HepG2 (cell line): ENCODE data around the gene JPT2. TPM values are rescaled to one million over a fixed set of nuclear protein-coding genes. Genes with fewer than 3 reads are reported as not detected.

Experiments
- ARID4A ChIP-seq: sonication (generic); formaldehyde crosslinking; IDR thresholded peaks from 2 replicates; pipeline ENCODE4 v1.5.0; 2020; ENCODE audit warnings: mild to moderate bottlenecking, missing genetic modification reagents, borderline replicate concordance
- ATF3 ChIP-seq: sonication (generic); formaldehyde crosslinking; IDR thresholded peaks from 2 replicates; pipeline ENCODE4 v1.4.0; 2020; ENCODE audit warnings: missing genetic modification reagents
- BHLHE40 ChIP-seq: IDR thresholded peaks from 2 replicates; pipeline ENCODE4 v1.6.1; 2011; ENCODE audit warnings: low read length, improper control_type of control experiment
- EED ChIP-seq: sonication (generic); formaldehyde crosslinking; IDR thresholded peaks from 2 replicates; pipeline ENCODE4 v1.5.0; 2020; ENCODE audit warnings: mild to moderate bottlenecking, missing genetic modification reagents
- ONECUT2 ChIP-seq: sonication (generic); formaldehyde crosslinking; IDR thresholded peaks from 2 replicates; pipeline ENCODE4 v1.4.0; 2020; ENCODE audit warnings: missing genetic modification reagents
- ZFYVE20 ChIP-seq: sonication (generic); formaldehyde crosslinking; IDR thresholded peaks from 2 replicates; pipeline ENCODE4 v1.8.0; 2023; ENCODE audit warnings: low read depth, mild to moderate bottlenecking, moderate library complexity, missing genetic modification reagents, borderline replicate concordance
- ZSCAN21 ChIP-seq: sonication (generic); formaldehyde crosslinking; IDR thresholded peaks from 2 replicates; pipeline ENCODE4 v1.8.0; 2022; ENCODE audit warnings: mild to moderate bottlenecking, missing genetic modification reagents, moderate library complexity, borderline replicate concordance
- ZSCAN31 ChIP-seq: sonication (generic); formaldehyde crosslinking; IDR thresholded peaks from 2 replicates; pipeline ENCODE4 v1.5.0; 2020; ENCODE audit warnings: low read depth, mild to moderate bottlenecking, missing genetic modification reagents
- polyA plus RNA-seq, 8 experiments: library from polyadenylated mRNA; depleted of rRNA in 3 of 8; stranded (reverse) in 7 of 8; unstranded in 1 of 8; fragments of >200 nt; fragmentation: Illumina TruSeq in 4 of 8; extraction: Trizol in 4 of 8; gene quantifications; 2 replicates each; pipeline versions ENCODE4 v1.2.1 to v1.2.3, GENCODE V29; 2011 to 2016; ENCODE audit warnings: low read depth in 4 of 8, missing spikeins in 1 of 8, mixed read lengths in 1 of 8; ENCODE audit not compliant: insufficient read depth in 1 of 8
- total RNA-seq, 5 experiments: library from RNA; depleted of rRNA; stranded (reverse); fragments of >200 nt; fragmentation: Illumina TruSeq; extraction: Trizol; gene quantifications; 2 replicates each; pipeline ENCODE4 v1.2.3, GENCODE V29; 2016; ENCODE audit warnings: low read depth in 1 of 5
- TF ChIP-seq, protein P1 (sequence below): sonication (generic); formaldehyde crosslinking; IDR thresholded peaks from 2 replicates; pipeline ENCODE4 v1.5.1; 2020; ENCODE audit warnings: missing genetic modification reagents, mild to moderate bottlenecking, borderline replicate concordance
- TF ChIP-seq, protein P2 (sequence below): sonication (generic); formaldehyde crosslinking; IDR thresholded peaks from 2 replicates; pipeline ENCODE4 v1.4.0; 2020; ENCODE audit warnings: missing genetic modification reagents

JPT2 gene
- total and polyA plus RNA-seq, 2 of the 13 experiments (the other 11 are each of a cell fraction or from before 2014, with no cell fraction given): 53.5 to 89.4 TPM

DNA sequence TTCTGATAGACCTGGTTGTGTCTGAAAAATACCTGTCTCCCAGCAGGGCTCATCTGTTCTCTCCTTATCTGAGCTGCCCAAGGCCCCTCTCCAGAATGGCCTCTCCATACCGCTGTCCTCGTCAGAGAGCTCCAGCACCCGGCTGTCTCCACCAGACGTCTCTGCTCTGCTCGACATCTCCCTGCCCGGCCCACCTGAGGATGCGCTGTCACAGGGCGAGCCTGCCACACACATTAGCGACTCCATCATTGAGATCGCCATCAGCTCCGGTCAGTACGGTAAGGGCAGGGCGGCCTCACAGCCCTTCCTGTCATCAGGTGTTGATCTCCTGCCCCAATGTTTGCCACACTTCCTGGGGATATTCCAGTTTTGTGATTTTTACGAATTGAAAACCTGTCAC, 10.2 kb upstream of the JPT2 start (continued):
- TF ChIP-seq ONECUT2 (CRISPR knock-in tag) (no peak), EED (CRISPR knock-in tag) (no peak), ZSCAN31 (CRISPR knock-in tag) (no peak), ZFYVE20 (CRISPR knock-in tag) (no peak), ATF3 (CRISPR knock-in tag) (no peak), BHLHE40 (no peak), ARID4A (no peak), ZSCAN21 (CRISPR knock-in tag) (no peak)
- TF ChIP-seq, protein P1, sequence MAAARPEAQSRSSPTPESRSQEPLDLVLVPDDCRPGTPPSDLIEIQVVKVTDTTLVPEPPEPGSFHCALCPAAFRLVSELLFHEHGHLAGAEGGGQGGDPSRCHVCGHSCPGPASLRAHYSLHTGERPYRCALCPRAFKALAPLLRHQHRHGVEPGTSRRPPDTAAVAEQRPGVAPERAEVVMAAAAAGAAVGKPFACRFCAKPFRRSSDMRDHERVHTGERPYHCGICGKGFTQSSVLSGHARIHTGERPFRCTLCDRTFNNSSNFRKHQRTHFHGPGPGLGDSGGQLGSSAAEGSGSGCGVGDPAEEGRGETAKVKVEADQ (CRISPR knock-in tag): no peak
- TF ChIP-seq, protein P2, sequence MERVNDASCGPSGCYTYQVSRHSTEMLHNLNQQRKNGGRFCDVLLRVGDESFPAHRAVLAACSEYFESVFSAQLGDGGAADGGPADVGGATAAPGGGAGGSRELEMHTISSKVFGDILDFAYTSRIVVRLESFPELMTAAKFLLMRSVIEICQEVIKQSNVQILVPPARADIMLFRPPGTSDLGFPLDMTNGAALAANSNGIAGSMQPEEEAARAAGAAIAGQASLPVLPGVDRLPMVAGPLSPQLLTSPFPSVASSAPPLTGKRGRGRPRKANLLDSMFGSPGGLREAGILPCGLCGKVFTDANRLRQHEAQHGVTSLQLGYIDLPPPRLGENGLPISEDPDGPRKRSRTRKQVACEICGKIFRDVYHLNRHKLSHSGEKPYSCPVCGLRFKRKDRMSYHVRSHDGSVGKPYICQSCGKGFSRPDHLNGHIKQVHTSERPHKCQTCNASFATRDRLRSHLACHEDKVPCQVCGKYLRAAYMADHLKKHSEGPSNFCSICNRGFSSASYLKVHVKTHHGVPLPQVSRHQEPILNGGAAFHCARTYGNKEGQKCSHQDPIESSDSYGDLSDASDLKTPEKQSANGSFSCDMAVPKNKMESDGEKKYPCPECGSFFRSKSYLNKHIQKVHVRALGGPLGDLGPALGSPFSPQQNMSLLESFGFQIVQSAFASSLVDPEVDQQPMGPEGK: no peak
- TF ChIP-seq, all 625 proteins: peak for 0
